HepG2 (cell line): Measurements from ENCODE around the gene CAPN8. TPM values are rescaled to one million over a fixed set of nuclear protein-coding genes. Genes with fewer than 3 reads are reported as not detected.

Experiments
- HNF4A ChIP-seq: sonication (generic); formaldehyde crosslinking; IDR thresholded peaks from 2 replicates; pipeline ENCODE4 v1.4.0; 2020; ENCODE audit warnings: missing genetic modification reagents
- HOXA3 ChIP-seq: sonication (generic); formaldehyde crosslinking; IDR thresholded peaks from 2 replicates; pipeline ENCODE4 v1.5.0; 2020; ENCODE audit warnings: missing genetic modification reagents
- KLF13 ChIP-seq: sonication (generic); formaldehyde crosslinking; IDR thresholded peaks from 2 replicates; pipeline ENCODE4 v1.4.0; 2020; ENCODE audit warnings: mild to moderate bottlenecking, missing genetic modification reagents
- POLR2G ChIP-seq: fragments of 200-400 bp; formaldehyde crosslinking; IDR thresholded peaks from 2 replicates; pipeline ENCODE4 v1.6.1; 2018; ENCODE audit warnings: mild to moderate bottlenecking, low read depth, low read length, moderate library complexity
- RFXANK ChIP-seq: IDR thresholded peaks from 2 replicates; pipeline ENCODE4 v1.6.1; 2016
- SKI ChIP-seq: fragments of 450-650 bp; IDR thresholded peaks from one replicate; pipeline ENCODE4 v1.6.1; 2018; ENCODE audit warnings: mild to moderate bottlenecking; ENCODE audit not compliant: partially characterized antibody
- SOX5 ChIP-seq: IDR thresholded peaks from 2 replicates; pipeline ENCODE4 v1.6.1; 2016; ENCODE audit warnings: borderline replicate concordance
- TMF1 ChIP-seq: sonication (generic); formaldehyde crosslinking; IDR thresholded peaks from 2 replicates; pipeline ENCODE4 v1.8.1; 2022; ENCODE audit warnings: low read depth, missing genetic modification reagents
- ZFY ChIP-seq: sonication (generic); formaldehyde crosslinking; IDR thresholded peaks from 2 replicates; pipeline ENCODE4 v1.4.0; 2020; ENCODE audit warnings: missing genetic modification reagents
- ZNF251 ChIP-seq: sonication (generic); formaldehyde crosslinking; IDR thresholded peaks from 2 replicates; pipeline ENCODE4 v1.9.0; 2021; ENCODE audit warnings: mild to moderate bottlenecking, missing genetic modification reagents
- ZNF746 ChIP-seq: sonication (generic); formaldehyde crosslinking; IDR thresholded peaks from 2 replicates; pipeline ENCODE4 v1.8.0; 2022; ENCODE audit warnings: mild to moderate bottlenecking, missing genetic modification reagents
- polyA plus RNA-seq, 8 experiments: library from polyadenylated mRNA; depleted of rRNA in 3 of 8; stranded (reverse) in 7 of 8; unstranded in 1 of 8; fragments of >200 nt; fragmentation: Illumina TruSeq in 4 of 8; extraction: Trizol in 4 of 8; gene quantifications; 2 replicates each; pipeline versions ENCODE4 v1.2.1 to v1.2.3, GENCODE V29; 2011 to 2016; ENCODE audit warnings: low read depth in 4 of 8, missing spikeins in 1 of 8, mixed read lengths in 1 of 8; ENCODE audit not compliant: insufficient read depth in 1 of 8
- total RNA-seq, 5 experiments: library from RNA; depleted of rRNA; stranded (reverse); fragments of >200 nt; fragmentation: Illumina TruSeq; extraction: Trizol; gene quantifications; 2 replicates each; pipeline ENCODE4 v1.2.3, GENCODE V29; 2016; ENCODE audit warnings: low read depth in 1 of 5
- TF ChIP-seq, protein P1 (sequence below): IDR thresholded peaks from 2 replicates; pipeline ENCODE4 v1.6.1; 2016; ENCODE audit warnings: low read depth, control low read depth
- TF ChIP-seq, protein P2 (sequence below): sonication (generic); formaldehyde crosslinking; IDR thresholded peaks from 2 replicates; pipeline ENCODE4 v1.5.1; 2020; ENCODE audit warnings: mild to moderate bottlenecking, missing genetic modification reagents, moderate library complexity
- TF ChIP-seq, protein P3 (sequence below): sonication (generic); formaldehyde crosslinking; IDR thresholded peaks from 2 replicates; pipeline ENCODE4 v1.4.0; 2020; ENCODE audit warnings: missing genetic modification reagents
- TF ChIP-seq, protein P4 (sequence below): sonication (generic); formaldehyde crosslinking; IDR thresholded peaks from 2 replicates; pipeline ENCODE4 v1.5.0; 2020; ENCODE audit warnings: mild to moderate bottlenecking, missing genetic modification reagents

The CAPN8 gene
- total and polyA plus RNA-seq, 2 of the 13 experiments (the other 11 are each of a cell fraction or from before 2014, with no cell fraction given) = 0.20 to 0.25 TPM

DNA sequence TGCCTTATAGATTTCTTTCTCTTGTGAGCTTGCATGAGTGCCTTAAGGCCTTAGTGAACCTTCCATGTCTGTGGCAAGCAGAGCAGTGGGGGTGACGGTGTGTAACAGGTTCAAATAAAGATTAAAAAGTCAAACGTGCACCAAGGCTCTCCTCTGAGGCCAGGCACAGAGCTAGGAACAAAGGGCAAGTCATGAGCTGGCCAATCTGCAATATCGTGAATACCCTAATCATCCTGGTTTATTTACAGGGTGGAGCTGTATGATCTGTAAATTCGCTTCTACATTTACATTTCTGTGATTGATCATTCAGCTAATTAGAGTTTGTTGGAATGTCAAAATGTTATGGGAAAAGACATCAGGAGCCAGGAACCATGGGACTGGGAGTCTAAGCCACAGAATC, 120.2 kb downstream of the CAPN8 start (continued):
- TF ChIP-seq ZNF251 (CRISPR knock-in tag) (no peak), HNF4A (no peak), HOXA3 (CRISPR knock-in tag) (no peak), ZFY (CRISPR knock-in tag) (no peak), KLF13 (CRISPR knock-in tag) (no peak), TMF1 (CRISPR knock-in tag) (no peak), SOX5 (CRISPR knock-in tag) (no peak), ZNF746 (no peak), RFXANK (no peak), POLR2G (no peak), SKI (no peak)
- TF ChIP-seq, protein P1, sequence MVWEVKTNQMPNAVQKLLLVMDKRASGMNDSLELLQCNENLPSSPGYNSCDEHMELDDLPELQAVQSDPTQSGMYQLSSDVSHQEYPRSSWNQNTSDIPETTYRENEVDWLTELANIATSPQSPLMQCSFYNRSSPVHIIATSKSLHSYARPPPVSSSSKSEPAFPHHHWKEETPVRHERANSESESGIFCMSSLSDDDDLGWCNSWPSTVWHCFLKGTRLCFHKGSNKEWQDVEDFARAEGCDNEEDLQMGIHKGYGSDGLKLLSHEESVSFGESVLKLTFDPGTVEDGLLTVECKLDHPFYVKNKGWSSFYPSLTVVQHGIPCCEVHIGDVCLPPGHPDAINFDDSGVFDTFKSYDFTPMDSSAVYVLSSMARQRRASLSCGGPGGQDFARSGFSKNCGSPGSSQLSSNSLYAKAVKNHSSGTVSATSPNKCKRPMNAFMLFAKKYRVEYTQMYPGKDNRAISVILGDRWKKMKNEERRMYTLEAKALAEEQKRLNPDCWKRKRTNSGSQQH = no peak
- TF ChIP-seq, protein P2, sequence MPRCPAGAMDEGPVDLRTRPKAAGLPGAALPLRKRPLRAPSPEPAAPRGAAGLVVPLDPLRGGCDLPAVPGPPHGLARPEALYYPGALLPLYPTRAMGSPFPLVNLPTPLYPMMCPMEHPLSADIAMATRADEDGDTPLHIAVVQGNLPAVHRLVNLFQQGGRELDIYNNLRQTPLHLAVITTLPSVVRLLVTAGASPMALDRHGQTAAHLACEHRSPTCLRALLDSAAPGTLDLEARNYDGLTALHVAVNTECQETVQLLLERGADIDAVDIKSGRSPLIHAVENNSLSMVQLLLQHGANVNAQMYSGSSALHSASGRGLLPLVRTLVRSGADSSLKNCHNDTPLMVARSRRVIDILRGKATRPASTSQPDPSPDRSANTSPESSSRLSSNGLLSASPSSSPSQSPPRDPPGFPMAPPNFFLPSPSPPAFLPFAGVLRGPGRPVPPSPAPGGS (CRISPR knock-in tag) = no peak
- TF ChIP-seq, protein P3, sequence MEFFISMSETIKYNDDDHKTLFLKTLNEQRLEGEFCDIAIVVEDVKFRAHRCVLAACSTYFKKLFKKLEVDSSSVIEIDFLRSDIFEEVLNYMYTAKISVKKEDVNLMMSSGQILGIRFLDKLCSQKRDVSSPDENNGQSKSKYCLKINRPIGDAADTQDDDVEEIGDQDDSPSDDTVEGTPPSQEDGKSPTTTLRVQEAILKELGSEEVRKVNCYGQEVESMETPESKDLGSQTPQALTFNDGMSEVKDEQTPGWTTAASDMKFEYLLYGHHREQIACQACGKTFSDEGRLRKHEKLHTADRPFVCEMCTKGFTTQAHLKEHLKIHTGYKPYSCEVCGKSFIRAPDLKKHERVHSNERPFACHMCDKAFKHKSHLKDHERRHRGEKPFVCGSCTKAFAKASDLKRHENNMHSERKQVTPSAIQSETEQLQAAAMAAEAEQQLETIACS = no peak
- TF ChIP-seq, protein P4, sequence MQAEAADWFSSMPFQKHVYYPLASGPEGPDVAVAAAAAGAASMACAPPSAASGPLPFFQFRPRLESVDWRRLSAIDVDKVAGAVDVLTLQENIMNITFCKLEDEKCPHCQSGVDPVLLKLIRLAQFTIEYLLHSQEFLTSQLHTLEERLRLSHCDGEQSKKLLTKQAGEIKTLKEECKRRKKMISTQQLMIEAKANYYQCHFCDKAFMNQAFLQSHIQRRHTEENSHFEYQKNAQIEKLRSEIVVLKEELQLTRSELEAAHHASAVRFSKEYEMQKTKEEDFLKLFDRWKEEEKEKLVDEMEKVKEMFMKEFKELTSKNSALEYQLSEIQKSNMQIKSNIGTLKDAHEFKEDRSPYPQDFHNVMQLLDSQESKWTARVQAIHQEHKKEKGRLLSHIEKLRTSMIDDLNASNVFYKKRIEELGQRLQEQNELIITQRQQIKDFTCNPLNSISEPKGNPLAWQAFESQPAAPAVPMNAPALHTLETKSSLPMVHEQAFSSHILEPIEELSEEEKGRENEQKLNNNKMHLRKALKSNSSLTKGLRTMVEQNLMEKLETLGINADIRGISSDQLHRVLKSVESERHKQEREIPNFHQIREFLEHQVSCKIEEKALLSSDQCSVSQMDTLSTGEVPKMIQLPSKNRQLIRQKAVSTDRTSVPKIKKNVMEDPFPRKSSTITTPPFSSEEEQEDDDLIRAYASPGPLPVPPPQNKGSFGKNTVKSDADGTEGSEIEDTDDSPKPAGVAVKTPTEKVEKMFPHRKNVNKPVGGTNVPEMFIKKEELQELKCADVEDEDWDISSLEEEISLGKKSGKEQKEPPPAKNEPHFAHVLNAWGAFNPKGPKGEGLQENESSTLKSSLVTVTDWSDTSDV = no peak
- TF ChIP-seq, all 625 proteins: peak for 0
